Breast epithelium (tissue), 4 donors: ENCODE results near the gene RHEX. TPM values are rescaled to one million over a fixed set of nuclear protein-coding genes. Genes with fewer than 3 reads are reported as not detected.

Source experiments
- DNase-seq, 2 donors: peaks; one replicate each; pipeline ENCODE4 v3.0.0-alpha.2; 2019; ENCODE audit warnings: low spot score in 2 of 2
- H3K27ac ChIP-seq, 2 donors: fragments of 200-600 bp; sonication (generic) in 1 of 2; one replicate each; pipeline ENCODE4 v1.5.1; 2016 to 2019; ENCODE audit warnings: mild to moderate bottlenecking in 1 of 2
- H3K27me3 ChIP-seq, 2 donors: fragments of 200-600 bp; sonication (generic) in 1 of 2; one replicate each; pipeline versions ENCODE4 v1.5.1 to v1.6.0; 2017 to 2019; ENCODE audit warnings: control low read depth in 1 of 2, mild to moderate bottlenecking in 1 of 2
- H3K36me3 ChIP-seq: fragments of 200-600 bp; one replicate; pipeline ENCODE4 v1.5.1; 2019
- H3K4me1 ChIP-seq, 2 donors: fragments of 200-600 bp; sonication (generic); one replicate each; pipeline ENCODE4 v1.5.1; 2016 to 2019; ENCODE audit warnings: control low read depth in 1 of 2
- H3K4me3 ChIP-seq, 3 donors: fragments of 200-600 bp; sonication (generic); 1 replicate in 2 of 3; 2 replicates in 1 of 3; pipeline ENCODE4 v1.5.1; 2016 to 2019; ENCODE audit warnings: mild to moderate bottlenecking in 3 of 3, moderate library complexity in 2 of 3
- H3K9me3 ChIP-seq, 2 donors: fragments of 200-600 bp; sonication (generic) in 1 of 2; one replicate each; pipeline ENCODE4 v1.5.1; 2016 to 2019; ENCODE audit warnings: control low read depth in 1 of 2
- CTCF ChIP-seq, 3 donors: fragments of 450-650 bp; IDR thresholded peaks; one replicate each; pipeline ENCODE4 v1.5.1; 2016 to 2017; ENCODE audit warnings: antibody characterized with exemption in 3 of 3, mild to moderate bottlenecking in 3 of 3, moderate library complexity in 3 of 3
- POLR2A ChIP-seq: fragments of 450-650 bp; IDR thresholded peaks from one replicate; pipeline ENCODE4 v1.6.1; 2016; ENCODE audit warnings: antibody characterized with exemption, mild to moderate bottlenecking, moderate library complexity
- POLR2AphosphoS5 ChIP-seq, 3 donors: sonication (generic); formaldehyde crosslinking; IDR thresholded peaks; one replicate each; pipeline ENCODE4 v1.6.1; 2017; ENCODE audit warnings: antibody characterized with exemption in 3 of 3
- intact Hi-C: fragments of 100-400 bp; cut with DNase I; formaldehyde crosslinking; loops from one replicate; pipeline ENCODE4 v1.15.1; 2023; ENCODE audit warnings: low total_unique reads
- total RNA-seq, 3 donors: library from RNA; depleted of rRNA; stranded (reverse); fragments of >200 nt; gene quantifications; one replicate each; pipeline ENCODE4 v1.1.0, GENCODE V29; 2016

RHEX gene
- total RNA-seq, 3 donors from 2014 or later, result 0.98 to 20.6 (median 4.4) TPM

GRCh38 chr1:206136241-206136640 is 83.3 kb downstream of the RHEX start:
- intact Hi-C loops, result no loop called here
- Histone ChIP-seq H3K36me3 (no peaks in the 10 kb centered on the region), H3K27me3 (no peaks in the 10 kb centered on the region), H3K9me3 (no peaks in the 10 kb centered on the region), H3K4me3 (no peak overlapping the region), H3K27ac (no peak overlapping the region), H3K4me1 (no peaks in the 10 kb centered on the region)
- TF ChIP-seq POLR2AphosphoS5 (IDR thresholded peaks at IDR 0.05), result no peak
- TF ChIP-seq CTCF (IDR thresholded peaks at IDR 0.05), result no peak
- TF ChIP-seq POLR2A, result no peak
- DNase-seq, result no peak

- Histone ChIP-seq H3K4me3 (no peak overlapping the region), H3K9me3 (no peaks in the 10 kb centered on the region), H3K27ac (no peak overlapping the region), H3K36me3 (no peaks in the 10 kb centered on the region), H3K4me1 (no peaks in the 10 kb centered on the region), H3K27me3 (no peaks in the 10 kb centered on the region)
- intact Hi-C loops, result no loop called here
- no peak for DNase-seq
- no peak for TF ChIP-seq CTCF (IDR thresholded peaks at IDR 0.05)
- TF ChIP-seq POLR2AphosphoS5 (IDR thresholded peaks at IDR 0.05), result no peak
- no peak for TF ChIP-seq POLR2A
Observed at GRCh38 chr1:206142011-206142410, 89.0 kb downstream of the RHEX start.

GRCh38 chr1:206142770-206143169 is 89.8 kb downstream of the RHEX start:
- Histone ChIP-seq H3K27me3 (no peaks in the 10 kb centered on the region), H3K36me3 (no peaks in the 10 kb centered on the region), H3K4me1 (no peaks in the 10 kb centered on the region), H3K4me3 (no peak overlapping the region), H3K27ac (no peak overlapping the region), H3K9me3 (no peaks in the 10 kb centered on the region)
- no peak for DNase-seq
- intact Hi-C loops, result no loop called here
- TF ChIP-seq POLR2AphosphoS5 (IDR thresholded peaks at IDR 0.05), result no peak
- no peak for TF ChIP-seq POLR2A
- no peak for TF ChIP-seq CTCF (IDR thresholded peaks at IDR 0.05)

- no peak for DNase-seq
- intact Hi-C loops, result no loop called here
- Histone ChIP-seq H3K27me3 (no peaks in the 10 kb centered on the region), H3K4me3 (no peak overlapping the region), H3K4me1 (no peaks in the 10 kb centered on the region), H3K27ac (no peak overlapping the region), H3K36me3 (no peaks in the 10 kb centered on the region), H3K9me3 (no peaks in the 10 kb centered on the region)
- TF ChIP-seq CTCF (IDR thresholded peaks at IDR 0.05) (no peak), POLR2AphosphoS5 (IDR thresholded peaks at IDR 0.05) (no peak), POLR2A (no peak)
Observed at GRCh38 chr1:206143537-206144172, 90.7 kb downstream of the RHEX start.

GRCh38 chr1:206144605-206145004 is 91.6 kb downstream of the RHEX start:
- Histone ChIP-seq H3K4me3 (no peak overlapping the region), H3K27ac (no peak overlapping the region), H3K4me1 (no peaks in the 10 kb centered on the region), H3K27me3 (no peaks in the 10 kb centered on the region), H3K36me3 (no peaks in the 10 kb centered on the region), H3K9me3 (no peaks in the 10 kb centered on the region)
- intact Hi-C loops, result no loop called here
- no peak for DNase-seq
- TF ChIP-seq CTCF (IDR thresholded peaks at IDR 0.05) (no peak), POLR2AphosphoS5 (IDR thresholded peaks at IDR 0.05) (no peak), POLR2A (no peak)
